ENCODE data around the gene ICAM3.

DNA sequence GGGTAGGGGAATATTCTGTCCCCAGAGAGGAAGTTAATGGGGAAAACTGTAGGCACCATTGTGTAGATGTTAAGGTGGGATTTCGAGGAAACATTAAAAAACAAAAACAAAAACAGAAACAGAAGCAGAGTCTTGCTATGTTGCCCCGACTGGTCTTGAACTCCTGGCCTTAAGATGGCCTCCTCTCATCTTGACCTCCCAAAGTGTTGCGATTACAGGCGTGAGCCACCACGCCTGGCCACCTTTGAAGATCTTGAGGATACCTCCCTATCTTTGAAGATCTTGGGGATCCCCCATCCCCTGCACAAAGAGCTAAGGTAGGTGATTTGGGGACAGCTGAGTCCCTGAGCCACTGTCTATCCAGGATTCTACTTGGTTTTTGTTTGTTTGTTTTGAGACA, 553 bp upstream of the ICAM3 start:
- TF ChIP-seq POLR2A (IDR thresholded peaks at IDR 0.05; ENCODE audit: low read depth, low read length) = no peak
- no peak for TF ChIP-seq CTCF (conservative IDR thresholded peaks at IDR 0.05; ENCODE audit: low read depth, low read length)
- TF ChIP-seq RAD21 (IDR thresholded peaks at IDR 0.05; ENCODE audit: low read length) = no peak
- TF ChIP-seq RFX5 (IDR thresholded peaks at IDR 0.05; ENCODE audit: low read depth, low read length) = no peak
- TF ChIP-seq MXI1 (IDR thresholded peaks at IDR 0.05; ENCODE audit: borderline replicate concordance, low read depth, low read length) = no peak
- TF ChIP-seq RCOR1 (IDR thresholded peaks at IDR 0.05; ENCODE audit: insufficient replicate concordance, low read length) = no peak
- no peak for TF ChIP-seq CHD1 (IDR thresholded peaks at IDR 0.05; ENCODE audit: low read depth, low read length)
- no peak for TF ChIP-seq SMC3 (IDR thresholded peaks at IDR 0.05; ENCODE audit: low read depth, low read length)
